ENCODE results near the gene MT1X. TPM values are rescaled to one million over a fixed set of nuclear protein-coding genes. Genes with fewer than 3 reads are reported as not detected.
A peak's percentile ranks its signal among the peaks of the same experiment; 100 is the strongest.

Gene MT1X
- total and polyA plus RNA-seq, 2 of the 13 experiments (the other 11 are each of a cell fraction or from before 2014, with no cell fraction given), result 19.7 to 288 TPM

DNA sequence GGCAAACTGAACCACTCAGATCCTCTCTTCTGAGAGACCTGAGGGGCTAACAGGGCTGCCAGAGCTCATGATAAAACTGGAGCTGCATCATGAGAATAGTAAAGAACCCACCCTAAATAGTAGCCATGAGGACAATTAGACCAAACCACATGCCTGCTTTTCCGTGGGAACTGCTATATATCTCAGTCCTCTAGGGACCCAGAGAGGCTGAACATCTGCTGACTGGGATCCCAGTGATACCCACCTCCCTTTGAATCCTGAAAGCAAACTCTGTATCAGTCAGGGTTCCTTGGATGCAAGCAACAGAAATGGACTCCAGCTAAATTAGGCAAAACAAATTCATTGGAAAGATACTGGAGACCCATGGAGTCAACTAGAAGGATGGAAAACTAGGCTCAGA lies 6.5 kb downstream of the MT1X start:
- POLR2A ChIA-PET, result no interaction called here

More for the DNA sequence above, 6.5 kb downstream of the MT1X start:
- Histone ChIP-seq H3K9me3 (ENCODE audit: low read length) (peaks cover 10% of the 10 kb centered on the region), H3K4me3 (replicated peaks in 1 of 3; ENCODE audit: insufficient read depth in 1 of 3, low read depth in 2 of 3, low read length in 3 of 3) (no peak overlapping the region), H3K27me3 (ENCODE audit: control insufficient read depth in 1 of 2, insufficient read depth in 2 of 2, low read length in 2 of 2) (no peaks in the 10 kb centered on the region), H3K27ac (ENCODE audit: extremely low read length, insufficient read depth, low read length) (no peak overlapping the region), H3K4me1 (ENCODE audit: insufficient read depth, low read length) (peaks cover 30% of the 10 kb centered on the region), H3K36me3 (replicated peaks in 1 of 2; ENCODE audit: control insufficient read depth in 1 of 2, insufficient read depth in 2 of 2, low read length in 2 of 2) (no peaks in the 10 kb centered on the region), H3K79me2 (ENCODE audit: insufficient read depth, low read length) (no peaks in the 10 kb centered on the region), H2AFZ (ENCODE audit: low read length) (no peak overlapping the region), H3K9ac (ENCODE audit: insufficient read depth, low read depth, low read length) (no peak overlapping the region), H3K4me2 (ENCODE audit: low read depth, low read length) (no peak overlapping the region), H4K20me1 (ENCODE audit: insufficient read depth, low read length) (no peaks in the 10 kb centered on the region)
- DNase-seq (ENCODE audit: low spot score) (no peak), FAIRE-seq (no peak), ATAC-seq (peak; percentile 66)
- CTCF ChIA-PET (ENCODE audit: low intra/inter-chr PET ratio, low total read pairs), result no interaction called here
- no TSS peak for BruUV-seq (replicated peaks)
- in situ Hi-C loops (cut with HindIII; ENCODE audit: extremely low pct_ligation_motif_present, low pct_unique_long_range_greater_than_20kb) (no loop called here), intact Hi-C loops (cut with micrococcal nuclease; ENCODE audit: unreplicated experiment) (no loop called here)
- TF ChIP-seq ZBTB1 (CRISPR knock-in tag; IDR thresholded peaks at IDR 0.05; ENCODE audit: borderline replicate concordance) (no peak), HNRNPH1 (optimal IDR thresholded peaks at IDR 0.05; ENCODE audit: low read depth, low read length) (no peak), ZNF180 (CRISPR knock-in tag; IDR thresholded peaks at IDR 0.05; ENCODE audit: borderline replicate concordance, low read depth) (no peak), TARDBP (CRISPR knock-in tag; IDR thresholded peaks at IDR 0.05) (no peak), ZSCAN30 (CRISPR knock-in tag; IDR thresholded peaks at IDR 0.05) (no peak), ZNF292 (CRISPR knock-in tag; IDR thresholded peaks at IDR 0.05; ENCODE audit: borderline replicate concordance, low read depth) (no peak), ZFP36 (IDR thresholded peaks at IDR 0.05; ENCODE audit: borderline replicate concordance, low read depth, low read length, partially characterized antibody) (no peak), TCF7L2 (IDR thresholded peaks at IDR 0.05; ENCODE audit: low read depth, low read length) (no peak), HNRNPK (IDR thresholded peaks at IDR 0.05; ENCODE audit: low read depth, low read length, poor library complexity, severe bottlenecking) (no peak)
- TF ChIP-seq, protein P1, sequence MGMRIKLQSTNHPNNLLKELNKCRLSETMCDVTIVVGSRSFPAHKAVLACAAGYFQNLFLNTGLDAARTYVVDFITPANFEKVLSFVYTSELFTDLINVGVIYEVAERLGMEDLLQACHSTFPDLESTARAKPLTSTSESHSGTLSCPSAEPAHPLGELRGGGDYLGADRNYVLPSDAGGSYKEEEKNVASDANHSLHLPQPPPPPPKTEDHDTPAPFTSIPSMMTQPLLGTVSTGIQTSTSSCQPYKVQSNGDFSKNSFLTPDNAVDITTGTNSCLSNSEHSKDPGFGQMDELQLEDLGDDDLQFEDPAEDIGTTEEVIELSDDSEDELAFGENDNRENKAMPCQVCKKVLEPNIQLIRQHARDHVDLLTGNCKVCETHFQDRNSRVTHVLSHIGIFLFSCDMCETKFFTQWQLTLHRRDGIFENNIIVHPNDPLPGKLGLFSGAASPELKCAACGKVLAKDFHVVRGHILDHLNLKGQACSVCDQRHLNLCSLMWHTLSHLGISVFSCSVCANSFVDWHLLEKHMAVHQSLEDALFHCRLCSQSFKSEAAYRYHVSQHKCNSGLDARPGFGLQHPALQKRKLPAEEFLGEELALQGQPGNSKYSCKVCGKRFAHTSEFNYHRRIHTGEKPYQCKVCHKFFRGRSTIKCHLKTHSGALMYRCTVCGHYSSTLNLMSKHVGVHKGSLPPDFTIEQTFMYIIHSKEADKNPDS (CRISPR knock-in tag; IDR thresholded peaks at IDR 0.05), result no peak
- TF ChIP-seq, protein P2, sequence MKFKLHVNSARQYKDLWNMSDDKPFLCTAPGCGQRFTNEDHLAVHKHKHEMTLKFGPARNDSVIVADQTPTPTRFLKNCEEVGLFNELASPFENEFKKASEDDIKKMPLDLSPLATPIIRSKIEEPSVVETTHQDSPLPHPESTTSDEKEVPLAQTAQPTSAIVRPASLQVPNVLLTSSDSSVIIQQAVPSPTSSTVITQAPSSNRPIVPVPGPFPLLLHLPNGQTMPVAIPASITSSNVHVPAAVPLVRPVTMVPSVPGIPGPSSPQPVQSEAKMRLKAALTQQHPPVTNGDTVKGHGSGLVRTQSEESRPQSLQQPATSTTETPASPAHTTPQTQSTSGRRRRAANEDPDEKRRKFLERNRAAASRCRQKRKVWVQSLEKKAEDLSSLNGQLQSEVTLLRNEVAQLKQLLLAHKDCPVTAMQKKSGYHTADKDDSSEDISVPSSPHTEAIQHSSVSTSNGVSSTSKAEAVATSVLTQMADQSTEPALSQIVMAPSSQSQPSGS (CRISPR knock-in tag; IDR thresholded peaks at IDR 0.05), result no peak
- TF ChIP-seq, protein P3, sequence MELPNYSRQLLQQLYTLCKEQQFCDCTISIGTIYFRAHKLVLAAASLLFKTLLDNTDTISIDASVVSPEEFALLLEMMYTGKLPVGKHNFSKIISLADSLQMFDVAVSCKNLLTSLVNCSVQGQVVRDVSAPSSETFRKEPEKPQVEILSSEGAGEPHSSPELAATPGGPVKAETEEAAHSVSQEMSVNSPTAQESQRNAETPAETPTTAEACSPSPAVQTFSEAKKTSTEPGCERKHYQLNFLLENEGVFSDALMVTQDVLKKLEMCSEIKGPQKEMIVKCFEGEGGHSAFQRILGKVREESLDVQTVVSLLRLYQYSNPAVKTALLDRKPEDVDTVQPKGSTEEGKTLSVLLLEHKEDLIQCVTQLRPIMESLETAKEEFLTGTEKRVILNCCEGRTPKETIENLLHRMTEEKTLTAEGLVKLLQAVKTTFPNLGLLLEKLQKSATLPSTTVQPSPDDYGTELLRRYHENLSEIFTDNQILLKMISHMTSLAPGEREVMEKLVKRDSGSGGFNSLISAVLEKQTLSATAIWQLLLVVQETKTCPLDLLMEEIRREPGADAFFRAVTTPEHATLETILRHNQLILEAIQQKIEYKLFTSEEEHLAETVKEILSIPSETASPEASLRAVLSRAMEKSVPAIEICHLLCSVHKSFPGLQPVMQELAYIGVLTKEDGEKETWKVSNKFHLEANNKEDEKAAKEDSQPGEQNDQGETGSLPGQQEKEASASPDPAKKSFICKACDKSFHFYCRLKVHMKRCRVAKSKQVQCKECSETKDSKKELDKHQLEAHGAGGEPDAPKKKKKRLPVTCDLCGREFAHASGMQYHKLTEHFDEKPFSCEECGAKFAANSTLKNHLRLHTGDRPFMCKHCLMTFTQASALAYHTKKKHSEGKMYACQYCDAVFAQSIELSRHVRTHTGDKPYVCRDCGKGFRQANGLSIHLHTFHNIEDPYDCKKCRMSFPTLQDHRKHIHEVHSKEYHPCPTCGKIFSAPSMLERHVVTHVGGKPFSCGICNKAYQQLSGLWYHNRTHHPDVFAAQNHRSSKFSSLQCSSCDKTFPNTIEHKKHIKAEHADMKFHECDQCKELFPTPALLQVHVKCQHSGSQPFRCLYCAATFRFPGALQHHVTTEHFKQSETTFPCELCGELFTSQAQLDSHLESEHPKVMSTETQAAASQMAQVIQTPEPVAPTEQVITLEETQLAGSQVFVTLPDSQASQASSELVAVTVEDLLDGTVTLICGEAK (IDR thresholded peaks at IDR 0.05), result no peak
- TF ChIP-seq, protein P3 (CRISPR knock-in tag; IDR thresholded peaks at IDR 0.05), result no peak
- 0% methylated on average over 1 of the region's 1 CpG for WGBS (ENCODE audit: low lambda C conversion rate)

All from HepG2 (cell line).